ENCODE data around the gene SLC6A6.

DNA sequence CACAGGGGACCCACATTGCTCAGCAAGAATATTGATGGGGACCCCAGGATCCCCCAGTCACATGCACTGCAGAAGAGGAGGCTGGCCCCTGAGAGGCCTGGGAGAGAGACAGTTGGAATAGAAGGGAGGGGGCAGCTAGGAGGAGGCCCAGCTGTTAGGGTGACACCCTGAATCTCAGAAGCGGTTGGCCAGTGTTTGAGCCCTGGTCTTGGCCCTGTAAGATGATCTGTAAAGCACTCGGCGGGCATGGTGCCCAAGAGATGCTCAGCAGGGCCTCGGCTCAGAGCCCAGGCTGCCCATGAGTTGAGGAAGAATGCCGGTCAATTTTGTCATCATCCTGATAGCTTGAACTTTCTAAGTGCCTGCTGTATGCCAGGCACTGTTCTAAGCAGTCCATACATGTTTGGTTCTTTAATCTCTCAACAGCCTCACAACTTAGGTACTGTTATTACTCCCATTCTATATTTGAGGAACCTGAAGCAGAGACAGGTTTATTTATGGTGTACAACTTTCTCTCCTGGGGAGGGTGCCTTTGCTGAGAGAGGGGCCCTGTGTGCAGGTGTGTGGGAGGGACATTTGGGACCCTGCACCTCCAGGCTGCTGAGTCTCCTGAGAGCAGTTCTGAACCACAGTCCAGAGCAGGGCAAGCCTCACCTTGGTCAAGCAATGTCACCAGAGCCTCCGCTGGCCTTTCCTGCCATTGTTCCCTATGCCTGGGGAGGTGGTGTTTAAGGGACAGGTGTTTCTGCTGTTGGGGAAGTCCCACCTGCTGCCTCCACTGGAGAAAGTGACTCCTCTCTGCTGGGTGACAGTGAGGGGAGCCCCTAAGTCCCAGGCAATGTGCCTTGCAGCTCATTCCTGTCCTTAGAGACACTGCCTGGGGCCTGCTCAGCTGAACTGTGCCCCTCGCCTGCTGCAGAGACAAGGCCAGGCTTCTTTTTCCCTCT is 26.0 kb downstream of the SLC6A6 start:
- TF ChIP-seq CTCF (conservative IDR thresholded peaks at IDR 0.05 in 1 of 2, IDR thresholded peaks at IDR 0.05 in 1 of 2; ENCODE audit: low read depth in 1 of 2, low read length in 2 of 2) (no peak), EZH2 (IDR thresholded peaks at IDR 0.05; ENCODE audit: low read length, missing control alignments) (no peak)
